Suprapubic skin (tissue), 4 donors: ENCODE data around the gene RAD51D. TPM values are rescaled to one million over a fixed set of nuclear protein-coding genes. Genes with fewer than 3 reads are reported as not detected.
"Not testable (repeated sequence)": the region's sequence is repeated elsewhere in the genome, so short reads cannot be mapped to it uniquely, and the experiment has no call there.

Source experiments
- DNase-seq, 2 donors: peaks; one replicate each; pipeline ENCODE4 v3.0.0-alpha.2; 2019; ENCODE audit warnings: low spot score in 2 of 2
- H3K27ac ChIP-seq: fragments of 200-600 bp; sonication (generic); one replicate; pipeline ENCODE4 v1.5.1; 2019
- H3K27me3 ChIP-seq: fragments of 200-600 bp; sonication (generic); one replicate; pipeline ENCODE4 v1.5.1; 2019
- H3K36me3 ChIP-seq: fragments of 200-600 bp; sonication (generic); one replicate; pipeline ENCODE4 v1.5.1; 2019
- H3K4me1 ChIP-seq: fragments of 200-600 bp; sonication (generic); one replicate; pipeline ENCODE4 v1.5.1; 2019
- H3K4me3 ChIP-seq: fragments of 200-600 bp; sonication (generic); one replicate; pipeline ENCODE4 v1.5.1; 2019; ENCODE audit warnings: mild to moderate bottlenecking
- H3K9me3 ChIP-seq: fragments of 200-600 bp; sonication (generic); one replicate; pipeline ENCODE4 v1.5.1; 2019
- CTCF ChIP-seq, 2 donors: fragments of 200-600 bp in 1 of 2; fragments of 450-650 bp in 1 of 2; sonication (generic) in 1 of 2; IDR thresholded peaks; one replicate each; pipeline ENCODE4 v1.5.1; 2016 to 2019; ENCODE audit warnings: antibody characterized with exemption in 2 of 2, mild to moderate bottlenecking in 1 of 2, moderate library complexity in 1 of 2
- EP300 ChIP-seq: sonication (generic); formaldehyde crosslinking; IDR thresholded peaks from one replicate; pipeline ENCODE4 v1.6.1; 2017; ENCODE audit warnings: antibody characterized with exemption
- POLR2A ChIP-seq, 2 donors: fragments of 450-650 bp; IDR thresholded peaks; one replicate each; pipeline ENCODE4 v1.6.1; 2017; ENCODE audit warnings: antibody characterized with exemption in 2 of 2, mild to moderate bottlenecking in 2 of 2, moderate library complexity in 2 of 2
- POLR2AphosphoS5 ChIP-seq, 3 donors: sonication (generic); formaldehyde crosslinking; IDR thresholded peaks; one replicate each; pipeline ENCODE4 v1.6.1; 2017; ENCODE audit warnings: antibody characterized with exemption in 3 of 3
- WGBS: methylation state at CpG from one replicate; pipeline ENCODE4 v1.1.5; 2018; 5-methylcytosine and 5-hydroxymethylcytosine counted together
- total RNA-seq, 4 donors: library from RNA; depleted of rRNA; stranded (reverse); fragments of >200 nt; gene quantifications; one replicate each; pipeline ENCODE4 v1.1.0, GENCODE V29; 2016

Gene RAD51D
- total RNA-seq, 4 donors from 2014 or later: 3.2 to 7.7 (median 6.4) TPM

GRCh38 chr17:35121315-35121714, 1.7 kb upstream of the RAD51D start, which contains the start of gene FNDC8:
TSS of gene FNDC8 (plus strand) at chr17:35121615. CDS start at chr17:35121694, 79 bp downstream.
- Histone ChIP-seq H3K9me3 (no peaks in the 10 kb centered on the region), H3K27ac (no peak within 1 kb of the TSS), H3K27me3 (no peaks in the 10 kb centered on the region), H3K4me3 (no peak within 1 kb of the TSS), H3K4me1 (peaks cover 15% of the 10 kb centered on the region), H3K36me3 (no peaks in the 10 kb centered on the region)
- DNase-seq: no peak
- WGBS: 93% methylated on average over 3 of the region's 3 CpGs
- TF ChIP-seq POLR2A (IDR thresholded peaks at IDR 0.05): no peak
- no peak for TF ChIP-seq POLR2AphosphoS5 (IDR thresholded peaks at IDR 0.05)
- TF ChIP-seq CTCF (IDR thresholded peaks at IDR 0.05): no peak
- no peak for TF ChIP-seq EP300

GRCh38 chr17:35117984-35118383, 1.7 kb downstream of the RAD51D start:
- Histone ChIP-seq H3K9me3 (no peaks in the 10 kb centered on the region), H3K27ac (no peak overlapping the region), H3K27me3 (no peaks in the 10 kb centered on the region), H3K36me3 (no peaks in the 10 kb centered on the region), H3K4me1 (peaks cover 15% of the 10 kb centered on the region), H3K4me3 (no peak overlapping the region)
- TF ChIP-seq EP300 (no peak), POLR2AphosphoS5 (IDR thresholded peaks at IDR 0.05) (no peak), POLR2A (IDR thresholded peaks at IDR 0.05) (no peak), CTCF (IDR thresholded peaks at IDR 0.05) (no peak)
- DNase-seq: no peak

- Histone ChIP-seq H3K4me3 (no peak overlapping the region), H3K4me1 (peaks cover 15% of the 10 kb centered on the region), H3K27ac (no peak overlapping the region), H3K36me3 (no peaks in the 10 kb centered on the region), H3K9me3 (no peaks in the 10 kb centered on the region), H3K27me3 (no peaks in the 10 kb centered on the region)
- 86% methylated on average over 12 of the region's 12 CpGs for WGBS
- DNase-seq: no peak
- TF ChIP-seq CTCF (IDR thresholded peaks at IDR 0.05): no peak
- no peak for TF ChIP-seq EP300
- no peak for TF ChIP-seq POLR2A (IDR thresholded peaks at IDR 0.05)
Observed at GRCh38 chr17:35116845-35117244, 2.8 kb downstream of the RAD51D start.

- H3K4me1 ChIP-seq, H3K9me3 ChIP-seq, H3K4me3 ChIP-seq, DNase-seq, H3K36me3 ChIP-seq, H3K27me3 ChIP-seq, H3K27ac ChIP-seq: not testable (repeated sequence)
- WGBS: 98% methylated on average over 17 of the region's 17 CpGs
Observed at GRCh38 chr17:35110791-35111190, 8.9 kb downstream of the RAD51D start.

GRCh38 chr17:35104844-35105450, 14.7 kb downstream of the RAD51D start:
- DNase-seq: peak; percentile 4 to 9
- Histone ChIP-seq H3K9me3 (no peaks in the 10 kb centered on the region), H3K36me3 (peaks cover 53% of the 10 kb centered on the region), H3K27ac (no peak overlapping the region), H3K27me3 (no peaks in the 10 kb centered on the region), H3K4me1 (no peaks in the 10 kb centered on the region), H3K4me3 (no peak overlapping the region)
- 96% methylated on average over 5 of the region's 5 CpGs for WGBS
- no peak for TF ChIP-seq CTCF (IDR thresholded peaks at IDR 0.05)
- TF ChIP-seq POLR2A (IDR thresholded peaks at IDR 0.05): no peak
- TF ChIP-seq EP300: no peak
- no peak for TF ChIP-seq POLR2AphosphoS5 (IDR thresholded peaks at IDR 0.05)

GRCh38 chr17:35103271-35103670, 16.4 kb downstream of the RAD51D start:
- Histone ChIP-seq H3K27ac (no peak overlapping the region), H3K4me3 (no peak overlapping the region), H3K9me3 (no peaks in the 10 kb centered on the region), H3K36me3 (peaks cover 67% of the 10 kb centered on the region), H3K4me1 (no peaks in the 10 kb centered on the region), H3K27me3 (no peaks in the 10 kb centered on the region)
- DNase-seq: peak in 1 of 2 donors; percentile 49
- 90% methylated on average over 5 of the region's 5 CpGs for WGBS
- no peak for TF ChIP-seq EP300
- TF ChIP-seq POLR2AphosphoS5 (IDR thresholded peaks at IDR 0.05): no peak
- TF ChIP-seq CTCF (IDR thresholded peaks at IDR 0.05): no peak
- no peak for TF ChIP-seq POLR2A (IDR thresholded peaks at IDR 0.05)
